HCT116 (cell line): ENCODE data around the gene OR2G3. TPM values are rescaled to one million over a fixed set of nuclear protein-coding genes. Genes with fewer than 3 reads are reported as not detected.

Experiments used
- ATAC-seq: fragments of 200-7000 bp; cut with Tn5 transposase; 2 replicates; pipeline ENCODE4 v1.9.1; 2020; ENCODE audit warnings: mild to moderate bottlenecking, moderate library complexity
- BruUV-seq: library from RNA; stranded (reverse); fragments of 400-500 nt; replicated peaks from 2 replicates; lab custom pipeline; 2021; lab: Mats Ljungman, UMichigan
- CTCF ChIA-PET: fragments of 300-600 bp; sonication (Branson Sonifier 250); formaldehyde crosslinking; loops from one replicate; lab custom pipeline; 2021; ENCODE audit warnings: antibody characterized with exemption; lab: Charles Lee
- POLR2A ChIA-PET: fragments of 300-600, 350-600 bp; sonication (Branson Sonifier 250); formaldehyde crosslinking; loops from one replicate; lab custom pipeline; 2021; ENCODE audit warnings: antibody characterized with exemption; lab: Charles Lee
- RAD21 ChIA-PET, 2 experiments: fragments of 300-600 bp; sonication (Branson Sonifier 250); formaldehyde crosslinking; loops; one replicate each; lab custom pipeline; 2023; ENCODE audit warnings: low total read pairs in 2 of 2; ENCODE audit not compliant: uncharacterized antibody in 2 of 2, unreplicated experiment in 2 of 2, low non-redundant PET in 1 of 2; lab: Charles Lee
- DNase-seq: peaks from one replicate; pipeline ENCODE4 v3.0.0-alpha.2; 2010; ENCODE audit warnings: low read depth, low spot score
- H2AFZ ChIP-seq: fragments of 200-600 bp; shearing (Covaris generic), sonication (generic); 2 replicates; pipeline ENCODE4 v1.6.1; 2017; ENCODE audit warnings: low read depth, mixed run types, mixed read lengths, antibody characterized with exemption, low read length; ENCODE audit not compliant: poor library complexity, severe bottlenecking
- H3K27ac ChIP-seq: 2 replicates; pipeline ENCODE4 v1.5.1; 2012; ENCODE audit warnings: low read depth, low read length
- H3K27me3 ChIP-seq: fragments of 200-600 bp; sonication (generic); 2 replicates; pipeline ENCODE4 v1.6.1; 2016; ENCODE audit warnings: mixed run types, low read length, mixed read lengths; ENCODE audit not compliant: insufficient read depth
- H3K36me3 ChIP-seq, 2 experiments: fragments of 200-500 bp in 1 of 2; fragments of 200-600 bp in 1 of 2; sonication (Bioruptor generic) in 1 of 2; sonication (generic) in 1 of 2; 2 replicates each; pipeline versions ENCODE4 v1.5.1 to v1.6.1; 2014 to 2016; ENCODE audit warnings: low read length in 2 of 2, inconsistent platforms in 1 of 2, mixed read lengths in 1 of 2, mixed run types in 1 of 2; ENCODE audit not compliant: insufficient read depth in 2 of 2, control insufficient read depth in 1 of 2
- H3K4me1 ChIP-seq, 2 experiments: fragments of 200-600 bp in 1 of 2; sonication (generic) in 1 of 2; 2 replicates each; pipeline versions ENCODE4 v1.5.1 to v1.6.1; 2012 to 2017; ENCODE audit warnings: low read length in 2 of 2, inconsistent platforms in 1 of 2, mild to moderate bottlenecking in 1 of 2, mixed read lengths in 1 of 2, mixed run types in 1 of 2, moderate library complexity in 1 of 2; ENCODE audit not compliant: insufficient read depth in 2 of 2, control insufficient read depth in 1 of 2
- H3K4me2 ChIP-seq: fragments of 200-600 bp; sonication (generic); 2 replicates; pipeline ENCODE4 v1.6.1; 2017; ENCODE audit warnings: mixed run types, low read length, mixed read lengths
- H3K4me3 ChIP-seq, 2 experiments: fragments of 200-600 bp in 1 of 2; sonication (generic) in 1 of 2; replicated peaks in 1 of 2; 2 replicates each; pipeline ENCODE4 v1.5.1; 2011 to 2016; ENCODE audit warnings: low read length in 2 of 2, control low read depth in 1 of 2, low read depth in 1 of 2, mild to moderate bottlenecking in 1 of 2, mixed read lengths in 1 of 2, mixed run types in 1 of 2
- H3K79me2 ChIP-seq: fragments of 200-600 bp; sonication (generic); 2 replicates; pipeline ENCODE4 v1.6.1; 2017; ENCODE audit warnings: mild to moderate bottlenecking, mixed run types, low read length, moderate library complexity, mixed read lengths; ENCODE audit not compliant: insufficient read depth
- H3K9ac ChIP-seq: fragments of 200-600 bp; sonication (generic); 2 replicates; pipeline ENCODE4 v1.6.1; 2016; ENCODE audit warnings: low read length, mixed read lengths
- H3K9me2 ChIP-seq: fragments of 200-600 bp; sonication (generic), shearing (Covaris generic); 2 replicates; pipeline ENCODE4 v1.6.1; 2017; ENCODE audit warnings: mixed run types, mild to moderate bottlenecking, moderate library complexity; ENCODE audit not compliant: insufficient read depth
- H3K9me3 ChIP-seq, 2 experiments: fragments of 200-500 bp in 1 of 2; fragments of 200-600 bp in 1 of 2; sonication (Bioruptor generic) in 1 of 2; sonication (generic) in 1 of 2; 2 replicates each; pipeline ENCODE4 v1.6.1; 2014 to 2017; ENCODE audit warnings: low read length in 2 of 2, mixed read lengths in 2 of 2, inconsistent platforms in 1 of 2, low read depth in 1 of 2, mild to moderate bottlenecking in 1 of 2, mixed run types in 1 of 2, moderate library complexity in 1 of 2; ENCODE audit not compliant: control insufficient read depth in 1 of 2, insufficient read depth in 1 of 2
- H4K20me1 ChIP-seq: fragments of 200-600 bp; sonication (generic), shearing (Covaris generic); 2 replicates; pipeline ENCODE4 v1.6.1; 2017; ENCODE audit warnings: mixed run types, mild to moderate bottlenecking, moderate library complexity; ENCODE audit not compliant: insufficient read depth
- CEBPB ChIP-seq: IDR thresholded peaks from 2 replicates; pipeline ENCODE4 v1.6.1; 2012; ENCODE audit warnings: low read depth
- EZH2 ChIP-seq: fragments of 200-600 bp; sonication (generic); IDR thresholded peaks from 2 replicates; pipeline ENCODE4 v1.6.1; 2017; ENCODE audit warnings: antibody characterized with exemption, mixed run types
- EZH2phosphoT487 ChIP-seq: fragments of 200-600 bp; IDR thresholded peaks from 2 replicates; pipeline ENCODE4 v1.6.1; 2018; ENCODE audit warnings: antibody characterized with exemption, borderline replicate concordance
- FOSL1 ChIP-seq: IDR thresholded peaks from 2 replicates; pipeline ENCODE4 v1.6.1; 2012; ENCODE audit warnings: low read depth
- RAD21 ChIP-seq: IDR thresholded peaks from 2 replicates; pipeline ENCODE4 v1.6.1; 2012; ENCODE audit warnings: low read depth, mild to moderate bottlenecking
- SP1 ChIP-seq: IDR thresholded peaks from 2 replicates; pipeline ENCODE4 v1.6.1; 2012; ENCODE audit warnings: low read depth
- ZBTB33 ChIP-seq: IDR thresholded peaks from 2 replicates; pipeline ENCODE4 v1.6.1; 2011; ENCODE audit warnings: mild to moderate bottlenecking, low read length, moderate library complexity; ENCODE audit not compliant: insufficient replicate concordance; ENCODE audit errors: extremely low read depth
- intact Hi-C: fragments of 100-400 bp; cut with micrococcal nuclease; formaldehyde crosslinking; loops from 2 replicates; pipeline ENCODE4 v1.10.0; 2022
- total RNA-seq: library from RNA; stranded (reverse); gene quantifications from one replicate; pipeline ENCODE4 v1.2.1, GENCODE V29; 2021; ENCODE audit not compliant: unreplicated experiment
- TF ChIP-seq, protein P1 (sequence below), 3 experiments: fragments of 200-600 bp in 1 of 3; sonication (generic) in 1 of 3; IDR thresholded peaks in 2 of 3; conservative IDR thresholded peaks in 1 of 3; 2 replicates each; pipeline ENCODE4 v1.5.1; 2012 to 2017; ENCODE audit warnings: low read depth in 2 of 3, low read length in 2 of 3, antibody characterized with exemption in 1 of 3, borderline replicate concordance in 1 of 3, control low read depth in 1 of 3, mild to moderate bottlenecking in 1 of 3, mixed read lengths in 1 of 3, mixed run types in 1 of 3, moderate library complexity in 1 of 3; ENCODE audit not compliant: insufficient read depth in 1 of 3

Gene OR2G3
- total RNA-seq, 1 experiment from 2014 or later, result not detected

DNA sequence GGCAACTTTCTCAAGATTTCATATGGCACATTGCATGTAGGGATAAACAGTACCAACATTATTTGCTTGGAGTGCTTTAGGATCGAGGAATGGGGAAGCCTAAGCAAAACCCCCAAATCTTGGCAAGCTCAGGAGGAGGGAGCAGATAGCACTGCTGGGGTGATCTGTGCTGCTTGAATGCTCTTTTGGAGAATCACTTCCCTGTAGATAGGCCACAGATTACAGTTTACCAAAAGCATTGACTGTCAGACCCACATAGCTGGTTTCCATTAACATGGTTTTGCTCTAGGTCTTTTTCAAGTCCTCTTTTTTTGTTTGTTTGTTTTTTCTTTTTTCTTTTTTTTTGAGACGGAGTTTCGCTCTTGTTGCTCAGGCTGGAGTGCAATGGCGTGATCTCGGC lies 37.4 kb downstream of the OR2G3 start:
- DNase-seq (no peak), ATAC-seq (no peak)
- Histone ChIP-seq H2AFZ (no peak overlapping the region), H3K4me2 (no peak overlapping the region), H3K4me3 (no peak overlapping the region), H3K27me3 (no peaks in the 10 kb centered on the region), H4K20me1 (no peaks in the 10 kb centered on the region), H3K9me3 (no peaks in the 10 kb centered on the region), H3K36me3 (no peaks in the 10 kb centered on the region), H3K4me1 (no peaks in the 10 kb centered on the region), H3K79me2 (no peaks in the 10 kb centered on the region), H3K9me2 (no peaks in the 10 kb centered on the region), H3K27ac (no peak overlapping the region), H3K9ac (no peak overlapping the region)
- ChIA-PET RAD21 (no interaction called here), POLR2A (no interaction called here), CTCF (no interaction called here)
- intact Hi-C loops, result no loop called here
- BruUV-seq, result no TSS peak
- TF ChIP-seq FOSL1, result no peak
- no peak for TF ChIP-seq RAD21

- BruUV-seq, result no TSS peak
These were observed 41.5 kb downstream of the OR2G3 start for GRCh38 chr1:247646867-247647266.

More at GRCh38 chr1:247646867-247647266, 41.5 kb downstream of the OR2G3 start:
- H3K9me2 ChIP-seq, result no peaks in the 10 kb centered on the region
- TF ChIP-seq EZH2 (no peak), CEBPB (no peak), FOSL1 (no peak), EZH2phosphoT487 (no peak), SP1 (no peak), ZBTB33 (no peak)
- TF ChIP-seq, protein P1, sequence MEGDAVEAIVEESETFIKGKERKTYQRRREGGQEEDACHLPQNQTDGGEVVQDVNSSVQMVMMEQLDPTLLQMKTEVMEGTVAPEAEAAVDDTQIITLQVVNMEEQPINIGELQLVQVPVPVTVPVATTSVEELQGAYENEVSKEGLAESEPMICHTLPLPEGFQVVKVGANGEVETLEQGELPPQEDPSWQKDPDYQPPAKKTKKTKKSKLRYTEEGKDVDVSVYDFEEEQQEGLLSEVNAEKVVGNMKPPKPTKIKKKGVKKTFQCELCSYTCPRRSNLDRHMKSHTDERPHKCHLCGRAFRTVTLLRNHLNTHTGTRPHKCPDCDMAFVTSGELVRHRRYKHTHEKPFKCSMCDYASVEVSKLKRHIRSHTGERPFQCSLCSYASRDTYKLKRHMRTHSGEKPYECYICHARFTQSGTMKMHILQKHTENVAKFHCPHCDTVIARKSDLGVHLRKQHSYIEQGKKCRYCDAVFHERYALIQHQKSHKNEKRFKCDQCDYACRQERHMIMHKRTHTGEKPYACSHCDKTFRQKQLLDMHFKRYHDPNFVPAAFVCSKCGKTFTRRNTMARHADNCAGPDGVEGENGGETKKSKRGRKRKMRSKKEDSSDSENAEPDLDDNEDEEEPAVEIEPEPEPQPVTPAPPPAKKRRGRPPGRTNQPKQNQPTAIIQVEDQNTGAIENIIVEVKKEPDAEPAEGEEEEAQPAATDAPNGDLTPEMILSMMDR (IDR thresholded peaks at IDR 0.05 in 2 of 3, conservative IDR thresholded peaks at IDR 0.05 in 1 of 3; ENCODE audit: borderline replicate concordance in 1 of 3, insufficient read depth in 1 of 3, low read depth in 2 of 3, low read length in 2 of 3), result no peak
- H3K27ac ChIP-seq, result no peak overlapping the region
- no peaks in the 10 kb centered on the region for H3K4me1 ChIP-seq
- H3K9ac ChIP-seq, result no peak overlapping the region
- no peaks in the 10 kb centered on the region for H3K27me3 ChIP-seq
- H3K36me3 ChIP-seq, result no peaks in the 10 kb centered on the region
- H4K20me1 ChIP-seq, result no peaks in the 10 kb centered on the region
- intact Hi-C loops, result no loop called here
- no peaks in the 10 kb centered on the region for H3K9me3 ChIP-seq
- ChIA-PET CTCF (no interaction called here), RAD21 (no interaction called here), POLR2A (no interaction called here)
- H3K4me3 ChIP-seq, result no peak overlapping the region
- DNase-seq, result no peak
- no peak for ATAC-seq
- H2AFZ ChIP-seq, result no peak overlapping the region
- no peaks in the 10 kb centered on the region for H3K79me2 ChIP-seq
- no peak overlapping the region for H3K4me2 ChIP-seq
